ENCODE measurements around the gene OR2A42.
"Not testable (repeated sequence)": the region's sequence is repeated elsewhere in the genome, so short reads cannot be mapped to it uniquely, and the experiment has no call there.

DNA sequence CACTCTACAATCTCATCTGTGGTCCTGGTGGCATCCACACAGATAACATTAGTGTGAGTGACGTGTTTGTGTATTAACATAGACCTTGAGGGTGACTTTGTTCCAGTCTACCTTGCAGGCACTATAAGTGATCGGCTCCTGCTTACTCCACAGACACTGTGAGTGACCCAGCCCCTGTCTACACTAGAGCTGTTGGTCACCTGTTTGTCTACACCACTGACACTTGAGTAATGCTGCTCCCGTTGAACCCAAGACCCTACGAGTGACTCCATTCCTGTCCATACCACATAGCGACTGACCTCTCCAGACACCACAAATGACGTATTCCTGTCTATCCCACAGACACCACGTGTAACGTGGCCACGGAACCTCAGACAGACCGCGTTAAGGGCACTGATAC is 45.6 kb downstream of the OR2A42 start:
- TF ChIP-seq CTCF (conservative IDR thresholded peaks at IDR 0.05); EZH2 (IDR thresholded peaks at IDR 0.05; ENCODE audit: low read depth): not testable (repeated sequence)

Data from PC-9 (cell line).